GM23248 (cell line): ENCODE measurements around the gene MRPL17.
"Not testable (repeated sequence)": the region's sequence is repeated elsewhere in the genome, so short reads cannot be mapped to it uniquely, and the experiment has no call there.

Source experiments
- EZH2 ChIP-seq: fragments of 200-600 bp; sonication (generic); IDR thresholded peaks from 2 replicates; pipeline ENCODE4 v1.6.1; 2018; ENCODE audit warnings: antibody characterized with exemption, mild to moderate bottlenecking; ENCODE audit not compliant: insufficient read depth, poor library complexity, severe bottlenecking
- EZH2phosphoT487 ChIP-seq: fragments of 200-600 bp; sonication (generic); IDR thresholded peaks from 2 replicates; pipeline ENCODE4 v1.6.1; 2018; ENCODE audit warnings: antibody characterized with exemption, moderate library complexity, mild to moderate bottlenecking, low read depth; ENCODE audit not compliant: insufficient read depth

- not testable (repeated sequence) for TF ChIP-seq EZH2phosphoT487, EZH2
Observed at GRCh38 chr11:6690431-6691132, 7.4 kb upstream of the MRPL17 start.
